ENCODE results near the gene AVEN. TPM values are rescaled to one million over a fixed set of nuclear protein-coding genes. Genes with fewer than 3 reads are reported as not detected.

AVEN gene
- polyA plus RNA-seq, 2 of the 4 experiments (the other 2 are of a cell fraction): 23.8 to 27.2 TPM

DNA sequence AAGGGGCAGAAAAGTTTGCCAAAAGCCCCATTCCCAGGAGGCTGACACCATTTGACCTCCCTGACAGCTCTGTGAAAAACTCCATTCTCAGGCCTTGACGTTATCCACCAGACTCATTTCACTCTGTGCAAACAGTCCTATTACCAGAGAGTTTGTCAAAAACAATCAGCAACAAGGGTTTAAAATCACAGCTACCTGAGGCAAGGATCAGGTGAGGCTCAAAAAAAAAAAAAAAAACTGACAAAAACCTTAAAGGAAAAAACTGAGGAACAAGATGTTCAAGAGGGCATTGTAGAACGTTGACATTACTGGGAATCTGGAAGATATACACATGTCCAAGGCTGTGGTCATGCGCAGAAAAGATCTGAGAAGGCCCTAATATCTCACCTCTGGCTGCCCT is 11.4 kb downstream of the AVEN start:
- H3K4me1 ChIP-seq: no peaks in the 10 kb centered on the region; the same call in 2 of the 3 replicates
- no peak for ATAC-seq
- no peak for FAIRE-seq
- ChIA-PET POLR2A (no interaction called here), CTCF (no interaction called here)
- H3K4me2 ChIP-seq: no peak overlapping the region
- no peak overlapping the region for H3K4me3 ChIP-seq
- no peaks in the 10 kb centered on the region for H3K9me3 ChIP-seq
- no peak overlapping the region for H3K27ac ChIP-seq
- 38% methylated on average over 3 of the region's 3 CpGs for WGBS (ENCODE audit: missing lambda C conversion rate)
- DNase-seq (ENCODE audit: low read depth in 1 of 2, low spot score in 1 of 2): no peak
- TF ChIP-seq HMGXB4 (CRISPR knock-in tag; IDR thresholded peaks at IDR 0.05; ENCODE audit: borderline replicate concordance) (no peak), MYC (IDR thresholded peaks at IDR 0.05; ENCODE audit: borderline replicate concordance, low read length) (no peak), HDAC2 (IDR thresholded peaks at IDR 0.05) (no peak), BHLHE40 (IDR thresholded peaks at IDR 0.05; ENCODE audit: low read depth, low read length) (no peak), FOSL2 (IDR thresholded peaks at IDR 0.05) (no peak), FOSL2 (CRISPR knock-in tag; IDR thresholded peaks at IDR 0.05) (no peak), ZFP36 (IDR thresholded peaks at IDR 0.05; ENCODE audit: borderline replicate concordance, partially characterized antibody) (no peak), CTCF (IDR thresholded peaks at IDR 0.05) (no peak), TFCP2L1 (CRISPR knock-in tag; IDR thresholded peaks at IDR 0.05) (no peak), TP53 (CRISPR knock-in tag; IDR thresholded peaks at IDR 0.05) (no peak), CHD2 (IDR thresholded peaks at IDR 0.05; ENCODE audit: low read length, partially characterized antibody) (no peak)

DNA sequence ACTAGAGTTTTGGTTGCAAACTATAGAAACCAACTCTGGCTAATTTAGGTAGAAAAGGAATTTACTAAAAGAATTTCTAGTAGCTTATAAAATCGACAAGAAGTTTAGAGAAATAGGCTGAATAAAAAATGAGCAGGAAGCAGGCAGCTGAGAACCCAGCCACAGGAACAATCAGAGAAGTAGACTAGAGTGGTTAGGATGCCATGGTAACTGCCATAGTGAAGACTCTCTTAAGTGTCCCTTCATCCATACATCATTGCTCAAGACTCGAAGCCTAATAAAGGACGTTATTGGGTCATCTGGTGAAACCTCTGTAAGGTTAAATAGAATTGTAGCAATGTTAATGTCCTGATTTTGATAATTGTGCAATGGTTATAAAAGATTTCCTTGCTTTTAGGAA is 13.8 kb downstream of the AVEN start:
- no peaks in the 10 kb centered on the region; the same call in 2 of the 3 replicates for H3K4me1 ChIP-seq
- peak; percentile 67 for FAIRE-seq
- ATAC-seq: no peak
- no peaks in the 10 kb centered on the region for H3K9me3 ChIP-seq
- no peak overlapping the region for H3K4me3 ChIP-seq
- WGBS (ENCODE audit: missing lambda C conversion rate): 87% methylated on average over 3 of the region's 3 CpGs
- DNase-seq (ENCODE audit: low read depth in 1 of 2, low spot score in 1 of 2): no peak
- no peak overlapping the region for H3K4me2 ChIP-seq
- no peak for TF ChIP-seq FOSL2 (IDR thresholded peaks at IDR 0.05)
- no peak for TF ChIP-seq FOSL2 (CRISPR knock-in tag; IDR thresholded peaks at IDR 0.05)
- TF ChIP-seq HES2 (IDR thresholded peaks at IDR 0.05): no peak
- no peak for TF ChIP-seq CBX8 (IDR thresholded peaks at IDR 0.05)
- no peak for TF ChIP-seq KDM1A (IDR thresholded peaks at IDR 0.05; ENCODE audit: low read depth)
- TF ChIP-seq POLR2AphosphoS2 (conservative IDR thresholded peaks at IDR 0.05; ENCODE audit: low read length): no peak
- no peak for TF ChIP-seq HEYL (CRISPR knock-in tag; IDR thresholded peaks at IDR 0.05)
- no peak for TF ChIP-seq CEBPB (IDR thresholded peaks at IDR 0.05)
- TF ChIP-seq ZNF302 (CRISPR knock-in tag; IDR thresholded peaks at IDR 0.05): no peak
- TF ChIP-seq, protein P1, sequence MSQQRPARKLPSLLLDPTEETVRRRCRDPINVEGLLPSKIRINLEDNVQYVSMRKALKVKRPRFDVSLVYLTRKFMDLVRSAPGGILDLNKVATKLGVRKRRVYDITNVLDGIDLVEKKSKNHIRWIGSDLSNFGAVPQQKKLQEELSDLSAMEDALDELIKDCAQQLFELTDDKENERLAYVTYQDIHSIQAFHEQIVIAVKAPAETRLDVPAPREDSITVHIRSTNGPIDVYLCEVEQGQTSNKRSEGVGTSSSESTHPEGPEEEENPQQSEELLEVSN (IDR thresholded peaks at IDR 0.05; ENCODE audit: borderline replicate concordance, low read depth): no peak
- no peak for TF ChIP-seq ESRRA (IDR thresholded peaks at IDR 0.05; ENCODE audit: borderline replicate concordance, low read length)
- H3K27ac ChIP-seq: no peak overlapping the region
- POLR2A ChIA-PET: no interaction called here
- CTCF ChIA-PET: no interaction called here

DNA sequence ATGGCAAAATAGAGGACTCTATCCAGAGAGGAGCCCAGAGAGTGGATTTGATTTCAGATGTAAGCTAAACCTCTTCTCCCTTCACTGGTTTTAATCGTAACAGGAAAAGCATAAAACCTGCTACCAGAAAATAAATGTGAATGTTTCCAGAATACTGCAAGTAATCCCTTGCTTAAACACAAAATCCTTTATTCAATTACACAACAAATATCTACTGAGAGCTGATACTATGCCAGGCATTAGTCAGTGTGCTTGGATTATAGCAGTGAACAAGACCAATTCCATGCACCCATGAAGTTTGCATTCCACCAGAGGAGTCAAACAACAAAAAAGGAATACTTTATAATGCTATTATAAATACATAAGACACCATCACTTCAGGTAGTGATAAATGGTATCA is 15.1 kb downstream of the AVEN start:
- ChIA-PET POLR2A (no interaction called here), CTCF (interaction anchor here (1.5 kb wide), 1 partner anchor 11 kb away, joined by 3 read pairs; no protein-coding TSS in a partner anchor)
- Histone ChIP-seq H3K9me3 (no peaks in the 10 kb centered on the region), H3K4me1 (no peaks in the 10 kb centered on the region; the same call in 2 of the 3 replicates), H3K4me2 (no peak overlapping the region), H3K4me3 (no peak overlapping the region), H3K27ac (no peak overlapping the region)
- FAIRE-seq (no peak), ATAC-seq (no peak), DNase-seq (ENCODE audit: low read depth in 1 of 2, low spot score in 1 of 2) (no peak)
- WGBS (ENCODE audit: missing lambda C conversion rate): 90% methylated on average over 1 of the region's 1 CpG
- TF ChIP-seq FOSB (CRISPR knock-in tag; IDR thresholded peaks at IDR 0.05): no peak
- no peak for TF ChIP-seq POLR2A (IDR thresholded peaks at IDR 0.05; ENCODE audit: low read length)
- TF ChIP-seq HOXA7 (CRISPR knock-in tag; IDR thresholded peaks at IDR 0.05): no peak
- TF ChIP-seq KDM1A (IDR thresholded peaks at IDR 0.05; ENCODE audit: low read depth): no peak
- no peak for TF ChIP-seq CBX2 (IDR thresholded peaks at IDR 0.05; ENCODE audit: borderline replicate concordance, low read depth)
- TF ChIP-seq RARB (CRISPR knock-in tag; IDR thresholded peaks at IDR 0.05): no peak
- TF ChIP-seq, protein P2, sequence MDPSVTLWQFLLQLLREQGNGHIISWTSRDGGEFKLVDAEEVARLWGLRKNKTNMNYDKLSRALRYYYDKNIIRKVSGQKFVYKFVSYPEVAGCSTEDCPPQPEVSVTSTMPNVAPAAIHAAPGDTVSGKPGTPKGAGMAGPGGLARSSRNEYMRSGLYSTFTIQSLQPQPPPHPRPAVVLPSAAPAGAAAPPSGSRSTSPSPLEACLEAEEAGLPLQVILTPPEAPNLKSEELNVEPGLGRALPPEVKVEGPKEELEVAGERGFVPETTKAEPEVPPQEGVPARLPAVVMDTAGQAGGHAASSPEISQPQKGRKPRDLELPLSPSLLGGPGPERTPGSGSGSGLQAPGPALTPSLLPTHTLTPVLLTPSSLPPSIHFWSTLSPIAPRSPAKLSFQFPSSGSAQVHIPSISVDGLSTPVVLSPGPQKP (IDR thresholded peaks at IDR 0.05; ENCODE audit: low read depth, low read length): no peak
- TF ChIP-seq MYC (IDR thresholded peaks at IDR 0.05; ENCODE audit: borderline replicate concordance, low read length): no peak
- no peak for TF ChIP-seq BHLHE40 (IDR thresholded peaks at IDR 0.05; ENCODE audit: low read depth, low read length)
- no peak for TF ChIP-seq HOXB5 (CRISPR knock-in tag; IDR thresholded peaks at IDR 0.05)
- TF ChIP-seq JUNB (IDR thresholded peaks at IDR 0.05): no peak
- no peak for TF ChIP-seq ESRRA (IDR thresholded peaks at IDR 0.05; ENCODE audit: borderline replicate concordance, low read length)
- TF ChIP-seq RCOR1 (IDR thresholded peaks at IDR 0.05; ENCODE audit: low read depth, low read length): no peak
- no peak for TF ChIP-seq HES2 (IDR thresholded peaks at IDR 0.05)
- no peak for TF ChIP-seq RAD21 (conservative IDR thresholded peaks at IDR 0.05 in 1 of 2, IDR thresholded peaks at IDR 0.05 in 1 of 2)
- TF ChIP-seq MAX (IDR thresholded peaks at IDR 0.05): no peak

Data from A549 (cell line).